RPMI8226 (cell line): ENCODE results near the gene RAD51.

Experiments used
- DNase-seq: peaks from one replicate; pipeline ENCODE4 v3.0.0-alpha.2; 2015

Gene RAD51

DNA sequence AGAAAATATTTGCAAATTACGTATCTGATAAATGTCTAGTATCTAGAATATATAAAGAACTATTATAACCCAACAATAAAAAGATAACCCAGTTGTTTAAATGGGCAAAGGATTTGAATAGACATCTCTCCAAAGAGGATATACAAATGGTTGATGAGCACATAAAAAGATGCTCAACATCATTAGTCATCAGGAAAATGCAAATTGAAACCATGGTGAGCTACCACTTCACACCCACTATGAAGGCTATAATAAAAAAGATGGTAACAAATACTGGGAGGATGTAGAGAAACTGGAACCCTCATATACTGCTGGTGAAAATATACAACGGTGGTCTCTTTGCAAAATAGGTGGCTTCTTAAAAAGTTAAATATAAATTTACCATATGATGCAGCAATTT lies 28.0 kb downstream of the RAD51 start:
- DNase-seq = no peak

GRCh38 chr15:40723919-40724318 lies 28.9 kb downstream of the RAD51 start:
- DNase-seq = no peak

GRCh38 chr15:40731034-40731433 lies 36.1 kb downstream of the RAD51 start:
- DNase-seq = no peak

DNA sequence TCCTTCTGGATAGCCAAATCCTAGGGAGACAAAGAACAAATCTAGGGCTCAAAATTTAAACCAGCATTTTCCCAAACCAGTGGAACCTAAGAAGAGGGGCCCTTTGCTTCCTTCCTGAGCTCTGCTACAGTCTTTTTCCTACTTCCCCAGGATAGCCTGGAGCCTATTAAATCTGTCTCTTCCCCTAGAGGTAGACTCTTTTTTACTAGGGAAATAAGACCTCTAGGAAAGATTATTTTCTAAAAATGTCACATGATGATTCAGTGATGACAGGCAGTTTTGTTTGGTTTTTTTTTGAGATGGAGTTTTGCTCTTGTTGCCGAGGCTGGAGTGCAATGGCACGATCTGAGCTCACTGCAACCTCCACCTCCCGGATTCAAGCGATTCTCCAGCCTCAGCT lies 41.6 kb downstream of the RAD51 start:
- DNase-seq = no peak

DNA sequence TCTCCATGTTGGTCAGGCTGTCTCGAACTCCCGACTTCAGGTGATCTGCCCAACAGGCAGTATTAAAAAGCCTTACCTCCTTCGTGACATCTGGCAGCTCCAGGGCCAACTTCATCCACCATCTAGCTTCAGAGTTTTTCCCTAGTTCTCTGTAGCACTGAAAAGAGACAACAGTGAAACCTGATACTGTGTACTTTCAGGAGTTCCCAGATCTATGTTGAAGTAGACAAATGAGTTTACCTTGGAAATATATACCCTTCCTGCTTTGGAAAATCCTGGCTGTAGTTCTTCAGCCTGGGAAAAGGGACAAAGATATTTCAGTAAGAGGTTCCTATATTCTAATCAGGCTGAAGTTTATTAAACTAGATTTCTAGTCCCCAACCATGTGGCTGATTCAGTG lies 42.1 kb downstream of the RAD51 start:
- no peak for DNase-seq

DNA sequence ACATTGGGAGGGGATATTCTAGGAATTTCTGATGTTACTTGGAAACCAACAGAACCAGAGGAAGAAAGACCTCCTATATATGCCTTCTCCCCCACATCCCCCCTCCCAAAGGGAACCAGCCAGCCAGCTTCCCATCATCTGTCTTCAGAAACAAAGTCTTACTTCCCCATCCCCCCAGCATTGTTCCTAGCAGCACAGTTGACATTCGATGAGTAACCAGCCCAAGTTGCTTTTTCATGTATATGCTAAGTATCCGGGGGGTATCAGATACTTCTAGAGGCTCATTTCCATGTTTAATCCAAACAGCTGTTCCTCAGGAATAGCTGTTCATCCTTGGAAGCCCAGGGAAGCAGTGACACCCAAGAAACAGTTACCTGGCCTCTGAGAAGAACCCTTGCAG lies 44.1 kb downstream of the RAD51 start:
- no peak for DNase-seq

DNA sequence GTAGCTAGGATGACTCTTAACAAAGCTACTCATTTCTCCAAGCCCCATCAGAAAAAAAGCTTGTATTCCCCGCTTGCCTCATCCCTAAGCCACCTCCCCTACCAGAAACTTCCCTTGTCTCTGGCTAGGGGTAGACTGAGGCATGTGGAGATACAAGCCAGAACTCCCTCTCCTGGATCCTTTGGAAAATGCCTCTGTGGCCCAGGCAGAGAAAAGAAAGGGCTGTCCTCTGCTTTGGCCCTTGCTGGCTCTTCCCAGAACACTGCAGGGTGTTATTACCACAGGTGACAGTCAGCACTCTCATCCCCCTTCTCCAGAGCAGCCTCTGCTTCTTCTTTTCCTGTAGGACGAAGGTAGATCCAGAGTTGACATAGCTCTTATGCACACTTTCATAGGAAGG lies 44.9 kb downstream of the RAD51 start:
- no peak for DNase-seq

DNA sequence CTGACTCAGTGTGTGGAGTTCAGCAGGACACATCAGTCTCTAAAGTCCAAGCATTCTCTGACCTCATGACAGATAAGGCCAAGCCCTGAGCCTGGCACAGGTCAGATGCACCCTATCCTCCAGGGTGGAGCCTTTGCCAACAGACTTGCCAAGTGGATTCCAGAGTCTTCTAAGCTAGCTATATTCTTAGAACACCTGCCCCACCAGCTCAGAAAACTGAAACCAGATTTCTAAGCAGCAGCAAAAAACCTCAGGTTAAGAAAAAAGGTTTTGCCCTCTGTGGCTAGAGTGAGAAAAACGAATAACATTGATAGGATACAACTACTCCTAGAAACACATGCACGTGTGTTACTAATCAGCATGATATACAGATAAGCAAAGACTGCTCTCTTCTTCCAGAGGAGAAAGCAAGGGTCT lies 48.5 kb downstream of the RAD51 start:
- peak; percentile 73 for DNase-seq

- peak; percentile 85 for DNase-seq
These were observed 49.2 kb downstream of the RAD51 start for GRCh38 chr15:40743921-40744814.

DNA sequence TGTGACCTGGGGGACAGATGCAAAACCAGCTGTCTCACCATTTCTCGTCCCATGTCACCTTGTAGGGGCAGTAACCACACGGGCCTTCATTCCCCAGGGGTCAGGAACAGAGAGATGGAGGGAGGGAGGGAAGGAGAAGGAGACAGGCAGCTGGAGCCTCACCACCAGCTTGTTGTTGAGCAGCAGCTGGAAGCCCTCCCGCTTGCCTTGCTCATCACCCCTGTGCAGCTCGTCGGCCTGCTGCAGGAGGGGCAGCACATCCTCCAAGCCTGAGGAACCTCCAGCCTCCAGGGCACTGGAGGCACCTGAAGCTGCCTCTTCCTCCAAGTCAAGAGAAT lies 49.8 kb downstream of the RAD51 start:
- DNase-seq = no peak

DNA sequence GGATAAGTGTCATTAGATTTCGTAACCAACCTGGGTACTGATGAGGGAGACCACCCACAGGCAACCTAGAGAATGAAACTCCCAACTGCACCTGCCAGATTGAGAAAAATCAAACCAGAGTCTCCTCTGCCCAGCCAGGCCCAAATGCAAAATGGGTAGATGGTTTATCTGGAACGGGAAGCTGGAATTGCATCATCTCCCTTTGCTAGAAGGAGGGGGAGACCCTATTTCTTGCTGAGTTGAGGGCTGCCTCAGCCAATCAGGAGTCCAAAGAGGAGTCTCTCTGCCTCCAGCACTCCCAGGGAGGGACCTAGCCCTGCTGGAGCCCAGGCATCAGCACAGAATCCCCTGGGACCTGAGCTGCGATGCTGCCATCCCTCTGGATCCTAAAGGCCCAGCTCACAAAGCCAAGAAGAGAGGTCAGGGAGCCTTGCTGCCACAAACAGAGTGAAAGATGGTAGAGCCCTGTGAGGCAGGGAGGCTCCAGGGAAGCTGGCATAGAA lies 52.0 kb downstream of the RAD51 start:
- no peak for DNase-seq

DNA sequence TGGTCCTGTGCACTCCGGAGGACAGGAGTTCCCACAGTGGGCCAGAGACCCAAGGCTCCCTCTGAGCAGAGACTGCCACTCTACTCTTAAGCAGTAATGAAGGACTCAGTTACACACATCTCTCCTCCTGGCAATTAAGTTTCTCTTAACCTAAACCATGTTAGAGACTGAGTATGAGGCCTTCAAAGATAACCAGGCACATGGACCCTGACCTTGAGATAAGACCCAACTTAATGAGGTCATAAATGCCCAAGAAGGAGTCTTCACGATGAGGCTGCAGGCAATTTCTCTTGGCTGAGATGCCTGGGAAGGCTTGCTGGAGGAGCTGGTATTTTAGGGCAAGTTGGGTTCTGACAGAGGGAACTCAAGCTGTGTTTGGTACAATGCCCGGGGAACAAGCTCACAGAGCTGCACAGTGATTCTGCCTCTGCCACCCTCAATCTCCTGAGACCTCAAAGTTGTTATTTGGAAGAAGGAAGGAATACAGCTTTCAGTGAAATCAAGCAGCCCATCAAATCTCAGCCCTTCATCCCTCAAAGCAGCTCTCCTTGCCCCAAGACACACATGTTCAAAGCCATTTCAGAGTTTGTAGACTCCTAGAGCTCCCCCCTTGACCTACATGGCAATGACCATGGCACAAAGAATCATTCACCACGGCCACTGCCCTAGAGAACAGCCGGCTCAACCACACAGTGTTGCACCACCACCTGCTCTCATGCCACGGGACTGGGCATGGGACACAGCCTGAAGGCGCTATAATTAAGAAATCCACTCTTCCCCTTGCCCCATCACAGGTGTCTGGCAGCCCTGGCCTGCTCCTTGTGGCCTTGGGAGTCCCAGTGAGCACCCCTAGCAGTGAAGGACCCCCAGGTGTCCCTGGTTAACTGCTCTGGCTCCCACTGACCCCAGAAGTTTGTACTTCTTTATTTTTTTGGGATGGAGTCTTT lies 53.0 kb downstream of the RAD51 start:
- no peak for DNase-seq

- DNase-seq = no peak
These were observed 54.2 kb downstream of the RAD51 start for GRCh38 chr15:40749151-40749630.

DNA sequence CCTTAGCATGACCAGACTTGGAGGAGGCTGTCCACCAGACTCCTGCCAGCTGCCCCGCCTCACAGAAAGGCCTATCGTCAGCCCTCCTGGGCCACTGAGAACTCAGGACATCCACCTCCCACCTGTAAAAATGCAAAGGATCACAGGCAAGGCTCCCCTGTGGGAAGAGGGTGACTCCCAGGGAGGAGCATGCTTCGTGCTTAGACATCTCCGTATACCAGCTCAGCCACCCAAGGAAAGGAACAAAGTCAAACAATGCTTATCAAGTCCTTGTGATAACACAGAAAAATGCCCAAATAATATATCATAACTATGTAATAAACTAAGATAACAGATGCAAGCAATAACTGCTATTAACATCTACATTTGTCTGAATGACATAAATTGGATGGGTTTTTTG lies 55.9 kb downstream of the RAD51 start:
- DNase-seq = no peak

DNA sequence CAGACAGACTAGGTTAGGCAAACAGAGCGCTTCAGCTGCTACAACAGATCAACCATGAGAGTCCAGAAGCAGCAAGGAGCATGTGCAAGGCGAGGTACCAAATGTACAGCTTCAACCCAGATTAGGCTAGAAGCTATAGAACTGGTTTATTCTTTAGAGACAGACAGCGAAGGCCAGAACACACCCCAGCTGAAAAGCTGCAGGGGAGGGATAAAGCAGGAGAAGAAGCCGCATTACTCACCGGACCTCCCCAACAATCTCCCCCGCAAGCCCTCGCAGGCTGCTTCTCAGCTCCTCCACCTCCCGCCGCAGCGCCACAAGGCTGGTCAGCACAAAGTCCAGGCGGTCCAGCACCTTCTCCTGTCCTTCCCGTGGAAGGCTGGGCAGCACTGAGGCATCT lies 56.8 kb downstream of the RAD51 start:
- DNase-seq = no peak

DNA sequence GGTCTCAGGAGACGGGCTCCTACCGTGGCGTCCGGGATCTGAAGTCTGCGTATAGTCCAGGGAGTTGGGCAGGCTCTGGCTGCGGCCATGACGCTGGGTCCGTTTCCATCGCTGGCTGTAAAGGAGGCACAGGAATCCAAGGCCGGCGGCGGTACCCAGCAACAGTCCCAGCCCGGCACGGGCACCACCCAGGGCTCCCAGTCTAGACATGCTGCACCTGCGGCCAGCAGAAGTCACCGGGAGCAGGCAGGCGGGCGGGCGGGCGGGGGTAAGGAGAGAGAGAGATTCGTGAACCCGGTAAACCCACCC lies 59.6 kb downstream of the RAD51 start:
- DNase-seq = peak; percentile 21

- peak; percentile 93 for DNase-seq
These were observed 60.2 kb downstream of the RAD51 start, which contains the start of gene RMDN3 for GRCh38 chr15:40754883-40755811. Gene RMDN3 (minus strand): TSS chr15:40755254. CDS start chr15:40754783, 471 bp downstream.

GRCh38 chr15:40755812-40756208 lies 60.8 kb downstream of the RAD51 start:
- DNase-seq = no peak

- DNase-seq = no peak
These were observed 62.0 kb downstream of the RAD51 start for GRCh38 chr15:40756938-40757337.

- DNase-seq = peak; percentile 68
These were observed 65.0 kb downstream of the RAD51 start for GRCh38 chr15:40759961-40760360.

DNA sequence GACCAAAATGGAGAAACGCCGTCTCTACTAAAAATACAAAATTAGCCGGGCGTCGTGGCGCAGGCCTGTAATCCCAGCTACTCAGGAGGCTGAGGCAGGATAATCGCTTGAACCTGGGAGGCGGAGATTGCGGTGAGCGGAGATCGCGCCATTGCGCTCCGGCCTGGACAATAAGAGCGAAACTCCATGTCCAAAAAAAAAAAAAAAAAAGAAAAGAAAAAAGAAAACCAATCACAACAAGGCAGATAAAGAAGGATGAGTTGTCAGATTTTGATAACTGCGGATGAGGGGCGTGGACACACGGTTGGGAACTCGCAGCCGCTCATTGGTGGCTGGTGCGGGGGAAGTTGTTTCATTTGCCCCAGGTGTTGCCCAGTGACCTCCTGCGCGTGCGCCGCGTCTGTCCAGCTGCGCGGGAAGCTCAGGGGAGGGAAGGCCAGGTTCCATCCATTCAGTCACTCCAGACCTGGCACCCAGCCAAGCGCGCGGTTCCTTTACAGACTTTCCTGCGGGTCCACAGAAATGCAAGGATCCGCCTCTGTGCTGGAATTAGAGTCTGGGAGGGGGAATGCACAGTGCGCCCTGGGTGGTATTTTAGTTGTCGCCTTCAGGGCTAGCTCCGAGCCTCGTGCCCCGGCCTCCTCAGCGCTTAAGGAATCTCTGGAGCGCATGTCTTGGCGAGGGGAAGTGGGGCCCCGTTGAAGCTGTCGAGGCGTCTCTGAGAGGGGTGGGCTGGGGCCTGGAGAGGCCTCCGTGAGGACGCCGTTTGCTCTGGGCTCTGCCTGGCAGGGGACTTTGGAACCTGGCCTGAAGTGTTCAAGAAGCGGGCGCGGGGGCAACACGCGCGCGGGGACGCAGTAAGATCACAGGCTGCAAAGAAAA lies 68.2 kb downstream of the RAD51 start:
- peak; percentile 73 for DNase-seq
